Measurements from ENCODE around the gene MOB3A. TPM values are rescaled to one million over a fixed set of nuclear protein-coding genes. Genes with fewer than 3 reads are reported as not detected.
A peak's percentile ranks its signal among the peaks of the same experiment; 100 is the strongest.

MOB3A gene
- total and polyA plus RNA-seq, 2 of the 13 experiments (the other 11 are each of a cell fraction or from before 2014, with no cell fraction given) = 3.5 to 17.8 TPM

- TF ChIP-seq ZFP36L2 (CRISPR knock-in tag; IDR thresholded peaks at IDR 0.05) (no peak), CENPT (CRISPR knock-in tag; IDR thresholded peaks at IDR 0.05; ENCODE audit: low read depth) (peak; percentile 17; the same call in 1 of the 2 replicates), NR1H2 (CRISPR knock-in tag; IDR thresholded peaks at IDR 0.05; ENCODE audit: borderline replicate concordance, low read depth) (no peak), RARA (CRISPR knock-in tag; IDR thresholded peaks at IDR 0.05) (peak; percentile 55; the same call in 1 of the 2 replicates), ASH2L (IDR thresholded peaks at IDR 0.05; ENCODE audit: insufficient read length, low read depth, low read length) (peak; percentile 6), CCDC6 (CRISPR knock-in tag; IDR thresholded peaks at IDR 0.05) (0 out of 2 replicates have a peak, but pooled peaks have one; percentile 2), ZXDC (CRISPR knock-in tag; IDR thresholded peaks at IDR 0.05) (no peak), ZNF747 (CRISPR knock-in tag; IDR thresholded peaks at IDR 0.05; ENCODE audit: borderline replicate concordance) (no peak), GATAD1 (CRISPR knock-in tag; IDR thresholded peaks at IDR 0.05) (no peak), ZBTB40 (IDR thresholded peaks at IDR 0.05) (no peak), ZBTB40 (CRISPR knock-in tag; IDR thresholded peaks at IDR 0.05) (0 out of 2 replicates have a peak, but pooled peaks have one; percentile 25), TFE3 (CRISPR knock-in tag; IDR thresholded peaks at IDR 0.05) (0 out of 2 replicates have a peak, but pooled peaks have one; percentile 21), ZSCAN22 (CRISPR knock-in tag; IDR thresholded peaks at IDR 0.05) (no peak), ZNF138 (CRISPR knock-in tag; IDR thresholded peaks at IDR 0.05; ENCODE audit: low read depth) (0 out of 2 replicates have a peak, but pooled peaks have one; percentile 39), ZNF605 (CRISPR knock-in tag; IDR thresholded peaks at IDR 0.05) (no peak)
- TF ChIP-seq, protein P1, sequence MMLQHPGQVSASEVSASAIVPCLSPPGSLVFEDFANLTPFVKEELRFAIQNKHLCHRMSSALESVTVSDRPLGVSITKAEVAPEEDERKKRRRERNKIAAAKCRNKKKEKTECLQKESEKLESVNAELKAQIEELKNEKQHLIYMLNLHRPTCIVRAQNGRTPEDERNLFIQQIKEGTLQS (CRISPR knock-in tag; IDR thresholded peaks at IDR 0.05) = no peak
These were observed 35.1 kb downstream of the MOB3A start (continued) for GRCh38 chr19:2060884-2061494.

Data from HepG2 (cell line).